ENCODE measurements around the gene SLC22A14.
"Not testable (repeated sequence)": the region's sequence is repeated elsewhere in the genome, so short reads cannot be mapped to it uniquely, and the experiment has no call there.

- TF ChIP-seq, protein P1, sequence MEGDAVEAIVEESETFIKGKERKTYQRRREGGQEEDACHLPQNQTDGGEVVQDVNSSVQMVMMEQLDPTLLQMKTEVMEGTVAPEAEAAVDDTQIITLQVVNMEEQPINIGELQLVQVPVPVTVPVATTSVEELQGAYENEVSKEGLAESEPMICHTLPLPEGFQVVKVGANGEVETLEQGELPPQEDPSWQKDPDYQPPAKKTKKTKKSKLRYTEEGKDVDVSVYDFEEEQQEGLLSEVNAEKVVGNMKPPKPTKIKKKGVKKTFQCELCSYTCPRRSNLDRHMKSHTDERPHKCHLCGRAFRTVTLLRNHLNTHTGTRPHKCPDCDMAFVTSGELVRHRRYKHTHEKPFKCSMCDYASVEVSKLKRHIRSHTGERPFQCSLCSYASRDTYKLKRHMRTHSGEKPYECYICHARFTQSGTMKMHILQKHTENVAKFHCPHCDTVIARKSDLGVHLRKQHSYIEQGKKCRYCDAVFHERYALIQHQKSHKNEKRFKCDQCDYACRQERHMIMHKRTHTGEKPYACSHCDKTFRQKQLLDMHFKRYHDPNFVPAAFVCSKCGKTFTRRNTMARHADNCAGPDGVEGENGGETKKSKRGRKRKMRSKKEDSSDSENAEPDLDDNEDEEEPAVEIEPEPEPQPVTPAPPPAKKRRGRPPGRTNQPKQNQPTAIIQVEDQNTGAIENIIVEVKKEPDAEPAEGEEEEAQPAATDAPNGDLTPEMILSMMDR (IDR thresholded peaks at IDR 0.05): not testable (repeated sequence)
- not testable (repeated sequence) for TF ChIP-seq EZH2 (IDR thresholded peaks at IDR 0.05; ENCODE audit: borderline replicate concordance, insufficient read depth, low read depth, low read length, poor library complexity, severe bottlenecking)
Measured at GRCh38 chr3:38320638-38321037, 38.5 kb downstream of the SLC22A14 start.
